GM10847 (cell line): ENCODE data around the gene ANO1.

ENCODE experiments used
- POLR2A ChIP-seq: IDR thresholded peaks from 2 replicates; pipeline ENCODE4 v1.6.1; 2011; ENCODE audit not compliant: insufficient read length; ENCODE audit errors: extremely low read depth

ANO1 gene

GRCh38 chr11:70064726-70065317 is 13.3 kb upstream of the ANO1 start:
- TF ChIP-seq POLR2A: no peak

GRCh38 chr11:70065318-70066135 is 12.6 kb upstream of the ANO1 start:
- TF ChIP-seq POLR2A: no peak

- TF ChIP-seq POLR2A: no peak
Observed at GRCh38 chr11:70066136-70066520, 12.0 kb upstream of the ANO1 start.

DNA sequence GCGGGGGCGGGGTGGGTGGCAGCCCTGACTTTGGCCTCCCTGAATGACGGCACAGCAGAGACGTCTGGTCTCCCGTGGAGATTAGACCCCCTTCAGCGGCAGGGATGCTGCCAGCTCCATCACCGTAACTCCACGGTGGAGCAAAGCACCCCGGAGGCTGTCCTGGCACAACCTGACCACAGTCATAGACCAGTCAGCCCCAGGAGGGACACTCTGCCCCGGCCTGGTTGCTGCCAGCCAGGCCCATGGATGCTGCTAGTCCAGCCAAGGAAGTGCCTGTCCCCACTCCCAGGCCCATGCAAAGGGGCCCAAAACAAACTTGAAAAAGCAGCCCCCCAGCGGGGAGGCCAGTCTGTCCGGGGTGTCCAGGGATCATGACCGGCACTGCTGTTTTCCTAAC is 11.5 kb upstream of the ANO1 start:
- no peak for TF ChIP-seq POLR2A

GRCh38 chr11:70067036-70067435 is 11.1 kb upstream of the ANO1 start:
- TF ChIP-seq POLR2A: no peak

GRCh38 chr11:70067591-70068341 is 10.4 kb upstream of the ANO1 start:
- no peak for TF ChIP-seq POLR2A

DNA sequence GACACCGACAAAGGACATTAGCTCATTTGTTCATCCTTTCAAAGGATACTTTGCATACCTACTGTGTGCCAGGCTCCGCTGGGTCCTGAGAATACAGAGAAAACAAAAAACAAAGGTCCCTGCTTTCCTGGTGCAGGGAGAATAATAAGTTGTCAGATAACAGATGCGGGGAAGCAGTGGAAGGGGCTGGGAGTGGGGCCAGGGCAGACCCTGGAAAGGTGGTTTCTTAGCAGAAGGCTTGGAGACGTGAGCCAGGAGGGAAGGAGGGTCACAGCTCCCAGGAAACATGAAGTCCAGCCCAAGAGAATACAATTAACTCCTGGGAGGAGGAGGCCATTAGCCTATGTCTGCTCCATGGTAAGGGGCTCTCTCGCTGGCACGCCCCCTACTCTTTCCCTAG is 9.8 kb upstream of the ANO1 start:
- no peak for TF ChIP-seq POLR2A

DNA sequence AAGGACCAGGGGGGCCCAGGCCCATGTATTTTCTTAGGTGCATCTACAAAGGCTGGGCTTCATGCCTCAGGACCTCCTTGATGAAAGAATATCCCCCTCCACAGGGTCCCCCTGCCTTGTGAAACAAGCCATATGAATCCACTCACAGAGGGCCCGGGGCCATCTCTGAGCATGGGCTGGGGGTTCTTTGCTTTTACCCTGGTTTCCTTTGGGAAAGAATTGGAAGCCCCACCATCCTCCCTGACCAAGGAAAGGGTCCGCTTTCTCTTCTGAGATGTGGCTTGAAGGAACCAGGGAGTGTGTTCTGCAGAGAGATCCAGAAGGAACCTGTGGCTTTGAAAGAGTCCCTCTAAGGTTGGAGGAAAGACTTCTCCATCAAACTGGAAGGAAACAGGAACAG is 9.2 kb upstream of the ANO1 start:
- TF ChIP-seq POLR2A: no peak

DNA sequence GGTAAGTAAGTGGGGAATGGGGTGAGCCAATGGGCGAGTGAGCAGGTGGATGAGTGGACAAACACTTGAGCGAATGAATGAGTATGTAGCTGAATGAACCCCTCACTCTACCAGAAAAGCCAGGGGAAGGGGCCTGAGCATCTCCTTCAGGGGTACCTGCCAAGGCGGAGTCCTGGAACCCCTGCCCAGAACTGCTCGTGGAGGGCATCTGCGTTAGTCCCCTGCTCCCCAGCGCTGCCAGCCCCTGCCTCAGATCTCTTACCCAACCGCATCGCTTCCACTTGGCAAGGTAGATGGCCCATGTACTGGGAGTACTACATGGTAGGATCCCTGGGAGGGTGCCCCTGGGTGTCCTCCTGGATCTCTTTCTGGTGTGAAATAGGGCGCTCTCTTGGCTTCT is 7.4 kb upstream of the ANO1 start:
- TF ChIP-seq POLR2A: no peak

GRCh38 chr11:70071996-70072395 is 6.1 kb upstream of the ANO1 start:
- TF ChIP-seq POLR2A: no peak

- no peak for TF ChIP-seq POLR2A
Observed at GRCh38 chr11:70072461-70072860, 5.7 kb upstream of the ANO1 start.

DNA sequence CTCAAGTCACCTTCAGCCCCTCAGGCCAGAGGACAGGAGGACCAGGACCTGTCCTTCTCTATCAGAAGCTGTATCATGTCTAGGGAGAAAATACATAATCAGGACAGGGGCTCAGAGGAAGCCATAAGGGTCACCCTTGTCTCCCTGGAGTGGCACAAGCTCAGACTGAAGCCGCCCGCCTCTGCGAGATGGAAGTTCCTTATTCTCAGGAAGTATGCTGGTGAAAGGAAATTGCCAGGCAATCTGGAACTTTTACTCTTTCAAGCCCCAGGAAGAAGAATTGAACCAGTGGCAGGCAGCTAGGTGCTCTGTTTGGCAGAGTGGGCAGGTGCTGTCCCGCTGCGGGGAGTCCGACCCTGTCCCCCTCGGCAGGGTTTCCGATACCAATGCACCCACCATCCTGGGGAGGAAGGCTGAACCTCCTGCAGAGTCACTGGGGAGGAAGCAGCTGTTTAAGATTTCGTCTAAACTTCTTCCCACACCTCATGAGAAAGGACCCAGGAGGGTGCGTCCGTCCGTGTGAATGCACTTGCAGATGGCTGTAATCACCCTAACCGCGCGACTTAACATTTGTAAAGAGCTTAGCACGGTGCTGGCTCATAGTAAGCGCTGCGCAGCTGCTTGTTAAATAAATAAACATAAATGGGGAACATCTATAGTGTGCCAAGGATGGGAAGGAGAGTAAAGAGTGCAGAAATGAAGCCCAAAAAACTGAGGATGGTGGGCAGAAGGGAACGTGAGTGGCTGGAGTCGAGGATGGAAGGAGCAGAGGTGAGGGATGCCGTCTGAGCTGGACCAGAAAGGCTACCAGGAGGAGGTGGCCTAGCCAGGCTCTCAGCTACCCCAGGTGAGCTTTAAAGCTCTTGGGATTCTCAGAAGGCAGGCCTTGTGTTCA is 5.0 kb upstream of the ANO1 start:
- TF ChIP-seq POLR2A: no peak

DNA sequence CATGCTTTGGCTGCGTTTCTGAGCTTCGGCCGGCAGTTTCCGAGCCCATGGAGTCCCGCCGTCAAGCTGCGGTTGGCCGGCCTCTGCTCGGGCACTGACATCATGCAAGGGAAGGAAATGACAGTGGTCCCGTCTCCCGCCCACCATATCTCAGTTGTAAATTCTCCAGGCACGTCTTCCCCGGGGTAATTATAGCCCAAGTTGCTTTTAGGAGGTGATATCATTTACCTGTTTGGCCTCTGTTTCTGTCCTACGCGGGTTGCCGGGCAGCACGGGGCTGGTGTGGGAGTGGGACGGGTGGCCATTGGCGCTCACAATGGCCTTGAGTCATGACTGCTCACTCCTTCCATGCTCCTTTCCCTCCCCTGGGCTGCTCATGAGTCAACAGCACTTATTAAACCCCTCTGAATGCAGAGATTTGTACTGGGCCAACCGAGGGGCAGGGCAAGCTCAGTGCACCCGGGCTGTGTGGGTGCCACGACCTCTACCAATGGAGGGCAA is 4.2 kb upstream of the ANO1 start:
- no peak for TF ChIP-seq POLR2A

DNA sequence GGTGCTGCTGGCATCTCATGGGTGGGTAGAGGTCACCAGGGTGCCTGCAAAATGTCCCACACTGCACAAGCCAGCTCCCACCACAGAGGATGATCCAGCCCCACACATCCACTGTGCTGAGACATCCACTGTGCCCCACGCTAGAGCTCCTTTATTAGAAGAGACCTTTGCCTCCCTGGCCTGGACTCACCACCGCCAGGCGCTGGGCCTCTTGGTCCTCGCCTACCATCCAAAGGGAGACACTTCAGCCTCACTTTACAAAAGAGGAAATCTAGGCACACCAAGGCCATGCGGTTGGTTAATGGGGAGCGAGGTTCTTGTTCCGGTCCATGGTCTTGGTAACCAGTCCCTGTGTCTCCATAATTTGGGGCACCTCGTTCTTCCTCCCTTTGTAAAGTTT is 3.4 kb upstream of the ANO1 start:
- TF ChIP-seq POLR2A: no peak

DNA sequence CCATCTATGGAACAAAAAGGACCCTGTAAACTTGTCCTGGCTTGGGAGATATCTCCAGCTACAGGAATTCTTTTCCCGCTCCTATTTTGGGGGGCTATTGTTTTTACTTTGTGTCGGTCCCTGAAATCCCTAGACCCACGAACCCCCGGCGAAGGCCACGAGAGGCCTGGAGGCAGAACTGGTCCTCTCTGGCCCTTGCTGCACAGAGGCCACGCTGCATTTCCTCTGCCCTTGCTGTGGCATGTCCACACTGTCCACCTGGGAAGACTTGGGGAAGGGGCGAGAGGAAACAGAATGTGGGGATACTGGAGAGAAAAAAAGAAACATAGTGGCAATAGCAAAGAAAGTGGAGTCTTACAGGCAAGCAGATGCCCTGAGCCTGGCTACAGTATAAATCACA is 2.3 kb upstream of the ANO1 start:
- no peak for TF ChIP-seq POLR2A
